ENCODE results near the gene ART5. TPM values are rescaled to one million over a fixed set of nuclear protein-coding genes. Genes with fewer than 3 reads are reported as not detected.

Gene ART5, protein sequence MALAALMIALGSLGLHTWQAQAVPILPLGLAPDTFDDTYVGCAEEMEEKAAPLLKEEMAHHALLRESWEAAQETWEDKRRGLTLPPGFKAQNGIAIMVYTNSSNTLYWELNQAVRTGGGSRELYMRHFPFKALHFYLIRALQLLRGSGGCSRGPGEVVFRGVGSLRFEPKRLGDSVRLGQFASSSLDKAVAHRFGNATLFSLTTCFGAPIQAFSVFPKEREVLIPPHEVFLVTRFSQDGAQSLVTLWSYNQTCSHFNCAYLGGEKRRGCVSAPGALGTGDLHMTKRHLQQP
- total RNA-seq (2021) (not detected in 2 replicates), Bru-seq, nascent RNA (not detected), BruChase-seq, experiment 1, labeled RNA remaining after a 2-hour chase (not detected), BruChase-seq, experiment 2, labeled RNA remaining after a 6-hour chase (not detected)
- long read RNA-seq, result 0 reads

DNA sequence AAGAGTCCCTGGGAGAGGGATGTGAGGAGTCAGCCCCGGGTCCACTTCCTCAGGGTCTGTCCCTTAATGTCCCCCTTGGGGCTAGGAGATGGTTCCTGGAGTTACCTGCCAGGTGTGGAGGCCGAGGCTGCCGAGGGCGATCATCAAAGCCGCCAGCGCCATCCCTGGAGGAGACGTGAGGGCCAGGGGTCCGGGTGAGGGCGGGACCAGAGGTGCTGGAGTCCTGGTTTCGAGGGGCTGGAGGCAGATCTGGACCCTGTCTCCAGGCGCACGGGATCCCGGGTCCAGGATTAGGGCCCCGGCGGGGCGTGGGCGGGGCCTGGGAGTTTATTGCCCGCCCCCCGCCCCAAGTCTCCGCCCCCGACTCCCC lies at the start of gene ART5:
TSS of gene ART5 (minus strand) at position 292 of the 370 bp plus-strand sequence. CDS start at position 162, 130 bp downstream.
- H3K4me3 ChIP-seq, result peak within 1 kb of the TSS; percentile 55
- no peaks in the 10 kb centered on the region for H3K79me2 ChIP-seq (ENCODE audit: low read depth)
- no peaks in the 10 kb centered on the region for H3K36me3 ChIP-seq (ENCODE audit: low read depth)
- peak within 1 kb of the TSS; percentile 82 for H2AFZ ChIP-seq
- BruUV-seq (replicated peaks), result no TSS peak
- H3K27me3 ChIP-seq (ENCODE audit: insufficient read depth, low read depth), result no peaks in the 10 kb centered on the region
- no peak within 1 kb of the TSS for H3K27ac ChIP-seq
- TF ChIP-seq CTCF (conservative IDR thresholded peaks at IDR 0.05), result no peak
- TF ChIP-seq EZH2 (IDR thresholded peaks at IDR 0.05; ENCODE audit: low read depth), result no peak
- POLR2A ChIA-PET (ENCODE audit: unreplicated experiment), result no interaction called here
- peak within 1 kb of the TSS; percentile 84 for H3K4me2 ChIP-seq
- DNase-seq, result no peak
- CTCF ChIA-PET, result no interaction called here
- no peaks in the 10 kb centered on the region for H3F3A ChIP-seq (ENCODE audit: insufficient read depth, low read depth)
- no peaks in the 10 kb centered on the region for H3K9me2 ChIP-seq (ENCODE audit: insufficient read depth)
- H4K20me1 ChIP-seq (ENCODE audit: insufficient read depth), result no peaks in the 10 kb centered on the region
- H3K4me1 ChIP-seq (replicated peaks; ENCODE audit: insufficient read depth), result no peaks in the 10 kb centered on the region; the same call in 1 of the 2 replicates
- H3K9me3 ChIP-seq (ENCODE audit: insufficient read depth, low read depth), result no peaks in the 10 kb centered on the region
- intact Hi-C loops (cut with micrococcal nuclease; ENCODE audit: unreplicated experiment), result no loop called here

- H2AFZ ChIP-seq, result no peak overlapping the region
- H3K9me2 ChIP-seq (ENCODE audit: insufficient read depth), result no peaks in the 10 kb centered on the region
- peaks cover 4% of the 10 kb centered on the region; the same call in 1 of the 2 replicates for H3F3A ChIP-seq (ENCODE audit: insufficient read depth, low read depth)
- H3K27ac ChIP-seq, result no peak overlapping the region
- no peak overlapping the region for H3K4me2 ChIP-seq
- H3K4me1 ChIP-seq (replicated peaks; ENCODE audit: insufficient read depth), result no peaks in the 10 kb centered on the region
- no peaks in the 10 kb centered on the region for H3K9me3 ChIP-seq (ENCODE audit: insufficient read depth, low read depth)
- no peak for DNase-seq
- H4K20me1 ChIP-seq (ENCODE audit: insufficient read depth), result no peaks in the 10 kb centered on the region
- ChIA-PET CTCF (no interaction called here), POLR2A (ENCODE audit: unreplicated experiment) (no interaction called here)
- TF ChIP-seq CTCF (conservative IDR thresholded peaks at IDR 0.05), result no peak
- no peak for TF ChIP-seq EZH2 (IDR thresholded peaks at IDR 0.05; ENCODE audit: low read depth)
- H3K4me3 ChIP-seq, result no peak overlapping the region
- intact Hi-C loops (cut with micrococcal nuclease; ENCODE audit: unreplicated experiment), result no loop called here
- no peaks in the 10 kb centered on the region for H3K27me3 ChIP-seq (ENCODE audit: insufficient read depth, low read depth)
- H3K79me2 ChIP-seq (ENCODE audit: low read depth), result no peaks in the 10 kb centered on the region
- BruUV-seq (replicated peaks), result no TSS peak
- peaks cover 6% of the 10 kb centered on the region for H3K36me3 ChIP-seq (ENCODE audit: low read depth)
These were observed 45.0 kb upstream of the ART5 start for GRCh38 chr11:3686751-3687150.

GRCh38 chr11:3685923-3686322 lies 44.1 kb upstream of the ART5 start:
- TF ChIP-seq EZH2 (IDR thresholded peaks at IDR 0.05; ENCODE audit: low read depth) (no peak), CTCF (conservative IDR thresholded peaks at IDR 0.05) (no peak)
- H3F3A ChIP-seq (ENCODE audit: insufficient read depth, low read depth), result peaks cover 4% of the 10 kb centered on the region; the same call in 1 of the 2 replicates
- POLR2A ChIA-PET (ENCODE audit: unreplicated experiment), result no interaction called here
- DNase-seq, result no peak
- no peaks in the 10 kb centered on the region for H3K79me2 ChIP-seq (ENCODE audit: low read depth)
- no peak overlapping the region for H3K4me2 ChIP-seq
- BruUV-seq (replicated peaks), result no TSS peak
- H3K27ac ChIP-seq, result no peak overlapping the region
- no peaks in the 10 kb centered on the region for H3K9me3 ChIP-seq (ENCODE audit: insufficient read depth, low read depth)
- no peaks in the 10 kb centered on the region for H3K9me2 ChIP-seq (ENCODE audit: insufficient read depth)
- H2AFZ ChIP-seq, result no peak overlapping the region
- H4K20me1 ChIP-seq (ENCODE audit: insufficient read depth), result no peaks in the 10 kb centered on the region
- intact Hi-C loops (cut with micrococcal nuclease; ENCODE audit: unreplicated experiment), result no loop called here
- H3K4me1 ChIP-seq (replicated peaks; ENCODE audit: insufficient read depth), result no peaks in the 10 kb centered on the region
- H3K4me3 ChIP-seq, result no peak overlapping the region
- CTCF ChIA-PET, result no interaction called here
- H3K36me3 ChIP-seq (ENCODE audit: low read depth), result peaks cover 12% of the 10 kb centered on the region
- no peaks in the 10 kb centered on the region for H3K27me3 ChIP-seq (ENCODE audit: insufficient read depth, low read depth)

All from PC-9 (cell line).